ENCODE data around the gene NEB.
"Not testable (repeated sequence)": the region's sequence is repeated elsewhere in the genome, so short reads cannot be mapped to it uniquely, and the experiment has no call there.

NEB gene

DNA sequence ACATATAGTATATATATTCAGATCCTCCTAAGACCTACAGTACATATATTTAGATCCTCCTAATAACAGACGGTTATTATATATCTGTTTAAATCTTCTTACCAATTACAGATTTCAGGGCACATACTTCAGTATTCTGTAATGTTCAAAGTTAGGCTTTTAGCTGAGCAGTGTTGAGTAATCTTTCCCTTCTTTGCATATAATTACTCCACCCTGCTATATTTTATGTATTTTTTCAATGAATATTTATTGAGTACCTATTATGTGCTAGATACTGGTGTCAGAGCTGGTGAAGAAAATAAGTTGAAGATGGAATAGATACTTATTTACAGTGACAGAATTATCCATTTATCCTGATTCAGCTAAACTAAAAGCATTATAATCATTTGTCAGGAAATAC is 84.9 kb downstream of the NEB start:
- DNase-seq: no peak

DNA sequence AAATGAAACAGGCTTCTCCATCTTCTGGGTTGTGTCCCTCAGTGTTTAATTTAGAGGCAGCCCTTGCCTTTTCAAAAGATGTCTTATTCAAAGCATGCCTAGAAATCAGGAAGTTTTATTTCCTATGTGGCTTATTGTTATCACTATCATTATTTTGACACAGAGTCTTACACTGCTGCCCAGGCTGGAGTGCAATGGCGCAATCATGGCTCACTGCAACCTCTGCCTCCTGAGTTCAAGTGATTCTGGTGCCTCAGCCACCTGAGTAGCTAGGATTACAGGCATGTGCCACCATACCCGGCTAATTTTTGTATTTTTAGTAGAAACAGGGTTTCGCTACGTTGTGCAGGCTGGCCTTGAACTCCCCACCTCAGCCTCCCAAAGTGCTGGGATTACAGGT is 87.8 kb downstream of the NEB start:
- not testable (repeated sequence) for DNase-seq

DNA sequence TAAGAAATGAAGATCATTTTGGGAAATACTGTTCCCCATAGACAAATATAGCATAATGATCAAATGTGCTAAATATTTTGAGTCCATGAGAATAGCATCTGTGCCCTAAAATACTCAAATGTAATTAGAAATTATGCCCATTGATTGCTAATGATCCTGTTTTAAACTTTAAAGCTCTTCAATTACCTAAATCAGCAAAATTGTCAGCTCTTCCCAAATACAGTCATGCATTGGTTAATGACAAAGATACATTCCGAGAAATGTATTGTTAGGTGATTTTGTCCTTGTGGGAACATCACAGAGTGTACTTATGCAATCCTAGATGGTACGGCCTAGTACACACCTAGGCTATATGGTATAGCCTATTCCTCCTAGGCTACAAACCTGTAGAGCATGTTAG is 89.7 kb downstream of the NEB start:
- DNase-seq: no peak

DNA sequence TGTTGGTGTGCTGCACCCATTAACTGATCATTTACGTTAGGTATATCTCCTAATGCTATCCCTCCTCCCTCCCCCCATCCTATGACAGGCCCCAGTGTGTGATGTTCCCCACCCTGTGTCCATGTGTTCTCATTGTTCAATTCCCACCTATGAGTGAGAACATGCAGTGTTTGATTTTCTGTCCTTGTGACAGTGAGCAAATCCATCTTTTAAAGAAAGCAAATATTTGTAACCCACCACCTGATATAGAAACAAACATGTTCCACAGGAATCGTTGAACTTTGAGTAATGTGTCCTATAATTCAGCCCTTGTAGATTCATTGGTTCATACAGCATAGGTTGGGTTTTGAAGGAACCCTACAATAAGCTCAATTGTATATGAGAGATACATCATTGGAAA is 92.4 kb downstream of the NEB start:
- not testable (repeated sequence) for DNase-seq

DNA sequence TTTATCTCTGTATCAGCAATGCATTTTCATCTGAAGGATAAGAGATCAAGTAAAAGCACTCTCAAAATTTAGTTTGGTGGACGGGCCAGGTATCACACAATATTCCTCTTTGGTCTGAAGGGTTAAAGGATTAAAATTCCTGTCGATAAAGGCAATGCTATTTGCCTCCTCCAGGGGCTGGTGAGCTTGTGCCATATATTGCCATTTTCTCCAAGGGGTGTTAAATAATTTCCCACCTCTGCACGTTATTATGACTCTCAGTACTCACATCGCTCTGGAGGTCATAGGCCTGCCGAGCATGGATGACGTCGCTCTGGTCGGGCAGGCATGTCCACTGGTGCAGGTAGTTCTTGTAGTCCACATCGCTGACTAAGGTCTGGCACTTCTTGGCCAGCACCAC is 94.2 kb downstream of the NEB start:
- no peak for DNase-seq

DNA sequence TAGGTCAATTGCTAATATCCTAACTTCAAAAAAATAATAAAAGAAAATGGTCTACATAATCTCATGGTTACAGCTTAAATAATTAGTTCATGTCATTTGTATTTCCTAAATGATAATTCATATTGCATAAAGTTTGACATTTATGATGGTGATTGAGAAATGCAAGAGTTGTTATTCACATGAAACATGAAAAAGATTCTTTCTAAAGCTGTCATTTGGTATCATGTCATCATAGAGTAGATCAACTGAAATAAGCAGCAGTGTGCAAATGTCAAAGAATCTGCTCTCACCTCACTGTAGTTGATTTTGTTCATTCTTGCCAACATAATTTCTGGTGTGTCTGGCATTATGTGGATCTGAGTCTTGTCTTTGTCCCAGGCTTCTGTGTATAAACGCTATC is 95.3 kb downstream of the NEB start:
- DNase-seq: no peak

DNA sequence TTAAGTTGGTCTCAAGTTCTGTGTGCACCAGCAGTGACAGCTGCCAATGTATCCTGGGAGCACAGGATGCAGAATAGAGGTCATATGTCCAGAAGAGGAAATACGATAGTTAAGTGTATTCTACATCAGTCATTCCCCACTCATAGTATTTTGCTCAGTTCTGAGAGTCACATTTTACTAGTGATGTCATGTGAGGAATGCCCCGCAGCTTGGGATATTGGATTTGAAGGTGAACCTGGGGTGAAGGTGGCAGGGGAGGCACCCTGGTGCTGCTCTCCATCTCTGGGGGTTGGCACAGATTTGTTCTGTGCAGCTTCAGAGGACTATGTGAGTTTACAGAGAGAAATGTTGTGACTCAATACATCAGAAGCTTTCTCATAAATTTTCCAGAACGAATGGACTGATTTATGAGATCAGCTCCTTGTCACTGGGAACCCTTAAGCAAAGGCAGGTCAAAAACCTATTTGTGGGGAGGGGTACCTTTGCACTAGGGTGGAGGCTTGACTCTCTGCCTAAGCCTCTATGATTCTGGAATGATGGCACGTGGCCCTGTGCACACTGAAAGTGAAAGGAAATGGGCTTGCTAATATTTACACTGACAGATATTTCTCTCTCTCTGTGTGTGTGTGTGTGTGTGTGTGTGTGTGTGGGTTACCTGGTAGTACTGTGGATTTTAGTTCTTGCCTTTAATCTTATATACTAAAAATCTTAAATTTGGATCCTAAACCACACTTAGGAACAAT is 95.9 kb downstream of the NEB start:
- peak in 1 of 2 experiments; percentile 33 for DNase-seq

GRCh38 chr2:151637271-151637781 is 97.0 kb downstream of the NEB start:
- peak; percentile 11 to 66 for DNase-seq

DNA sequence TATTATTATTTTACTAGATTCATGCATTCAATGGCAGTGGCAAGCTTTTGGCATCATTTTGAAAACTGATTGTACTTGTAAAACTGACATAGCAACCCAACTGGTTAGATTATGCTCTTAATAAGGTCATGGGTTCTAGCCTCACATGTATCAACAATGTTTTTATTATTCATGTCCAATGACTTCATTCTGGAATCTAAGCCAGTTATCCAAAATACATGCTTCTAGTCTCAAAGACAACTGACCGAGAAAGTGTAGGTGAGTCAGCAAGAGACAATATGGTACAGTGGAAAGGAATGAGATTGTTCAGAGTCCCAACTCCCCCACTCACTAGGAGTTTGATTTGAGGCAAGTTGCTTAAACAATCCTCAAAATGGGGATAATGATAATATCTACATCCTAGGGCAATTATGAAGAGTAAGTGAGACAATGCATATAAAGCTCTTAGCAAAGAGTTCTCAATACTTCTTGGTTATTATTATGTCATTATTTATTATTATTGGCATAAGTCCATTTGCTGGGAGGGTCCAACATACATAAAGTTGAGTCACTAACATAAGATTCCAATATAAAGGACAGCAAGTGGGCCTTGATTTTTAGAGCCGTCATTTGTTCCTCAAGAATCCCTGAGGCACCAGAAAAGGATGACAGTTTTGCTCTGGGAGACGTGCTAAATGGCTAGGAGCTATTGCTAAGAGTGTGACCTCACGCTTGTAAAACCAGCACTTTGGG is 99.4 kb downstream of the NEB start:
- no peak for DNase-seq

DNA sequence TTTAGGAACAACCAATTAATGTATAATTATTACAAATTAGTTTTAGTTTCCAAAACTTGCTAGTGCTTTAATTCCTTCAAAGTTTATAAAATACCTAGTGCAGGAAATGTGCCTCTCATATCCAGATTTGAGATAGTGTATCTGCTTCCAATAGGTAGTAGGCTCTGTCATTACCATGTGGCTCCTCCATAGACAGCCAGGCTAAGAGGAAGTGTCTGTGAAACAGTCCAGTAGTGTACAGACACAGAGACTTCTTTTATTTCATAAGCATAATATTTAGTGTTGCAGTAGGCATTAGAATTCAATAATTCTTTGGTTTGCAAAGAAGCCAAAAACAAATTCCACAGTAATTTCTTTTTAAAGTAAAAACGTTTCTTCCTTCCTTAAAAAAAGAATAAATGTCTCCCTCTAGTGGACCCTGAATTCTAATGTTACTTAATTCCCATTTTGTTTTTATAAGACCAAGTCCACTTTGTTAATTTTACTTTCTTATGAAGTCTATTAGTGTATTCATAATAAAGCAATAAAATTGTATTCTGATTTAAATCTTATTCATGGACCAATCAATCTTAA is 101.2 kb downstream of the NEB start:
- no peak for DNase-seq

GRCh38 chr2:151630372-151630771 is 103.9 kb downstream of the NEB start:
- DNase-seq: no peak

GRCh38 chr2:151627353-151627752 is 106.9 kb downstream of the NEB start:
- DNase-seq: no peak

DNA sequence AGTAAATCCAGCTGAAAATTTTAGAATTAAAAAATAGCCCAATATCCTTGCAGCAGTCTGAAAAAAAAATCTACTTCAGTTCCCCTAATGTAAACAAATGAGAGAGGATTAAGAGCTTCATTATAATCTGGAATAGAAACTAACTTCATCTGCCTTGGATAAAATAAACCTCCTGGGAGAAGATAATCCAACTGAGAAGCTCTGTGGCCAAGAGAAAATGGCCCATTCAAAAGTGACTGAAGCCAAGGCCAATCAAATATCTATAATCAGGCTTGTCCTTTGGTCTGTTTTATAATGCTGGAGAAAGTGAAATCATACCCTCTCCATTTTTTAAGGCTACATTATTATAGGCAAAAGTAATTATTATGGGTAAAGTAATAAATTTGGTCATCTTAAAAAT is 110.0 kb downstream of the NEB start:
- no peak for DNase-seq

DNA sequence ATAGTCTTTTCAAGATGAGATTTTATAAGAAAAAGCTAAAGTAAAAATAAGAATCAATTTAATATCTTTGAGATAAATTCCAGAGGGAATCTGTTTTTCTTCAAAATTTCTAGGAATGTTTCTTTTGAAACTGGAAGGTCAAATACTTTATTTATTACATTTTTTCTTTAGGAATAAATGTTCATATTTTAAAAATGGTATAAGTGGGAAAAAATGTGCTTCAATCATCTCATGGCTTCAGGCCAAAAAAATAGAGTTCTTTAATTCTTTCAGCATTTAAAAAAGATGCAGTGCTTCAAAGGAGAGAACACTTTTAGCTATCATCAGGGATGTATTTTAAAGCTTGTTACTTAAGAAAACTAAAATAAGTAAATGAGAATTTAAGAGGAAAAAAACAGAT is 110.6 kb downstream of the NEB start:
- no peak for DNase-seq

- no peak for DNase-seq
These were observed 113.5 kb downstream of the NEB start for GRCh38 chr2:151620761-151621160.

GRCh38 chr2:151619337-151619989 is 114.8 kb downstream of the NEB start:
- DNase-seq: no peak

DNA sequence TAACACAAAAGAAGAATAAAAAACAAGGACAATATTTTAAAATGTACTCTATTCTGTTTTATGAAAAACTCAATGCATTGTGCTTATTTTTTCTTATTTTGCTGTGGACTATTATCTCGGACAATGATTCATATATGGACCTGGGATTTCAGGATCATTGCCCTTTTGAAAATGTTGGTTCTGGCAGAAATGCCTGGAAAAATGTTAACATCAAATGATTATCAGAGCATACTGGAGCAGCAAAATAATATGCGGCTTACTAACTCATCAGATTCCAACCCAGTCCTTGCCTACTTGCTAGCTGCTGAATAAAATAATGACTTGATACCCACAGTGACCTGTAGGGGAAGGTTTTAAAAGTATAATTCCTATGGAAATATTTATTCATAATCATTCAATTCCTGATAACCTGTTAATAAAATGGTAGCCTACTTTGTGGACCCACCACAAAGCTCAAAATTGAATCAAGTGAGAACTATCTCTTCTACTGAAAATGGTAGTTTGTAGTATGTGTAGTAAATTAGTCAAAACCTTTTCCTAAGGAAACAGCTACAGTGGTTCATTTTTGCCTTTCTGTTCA is 117.4 kb downstream of the NEB start:
- DNase-seq: no peak

DNA sequence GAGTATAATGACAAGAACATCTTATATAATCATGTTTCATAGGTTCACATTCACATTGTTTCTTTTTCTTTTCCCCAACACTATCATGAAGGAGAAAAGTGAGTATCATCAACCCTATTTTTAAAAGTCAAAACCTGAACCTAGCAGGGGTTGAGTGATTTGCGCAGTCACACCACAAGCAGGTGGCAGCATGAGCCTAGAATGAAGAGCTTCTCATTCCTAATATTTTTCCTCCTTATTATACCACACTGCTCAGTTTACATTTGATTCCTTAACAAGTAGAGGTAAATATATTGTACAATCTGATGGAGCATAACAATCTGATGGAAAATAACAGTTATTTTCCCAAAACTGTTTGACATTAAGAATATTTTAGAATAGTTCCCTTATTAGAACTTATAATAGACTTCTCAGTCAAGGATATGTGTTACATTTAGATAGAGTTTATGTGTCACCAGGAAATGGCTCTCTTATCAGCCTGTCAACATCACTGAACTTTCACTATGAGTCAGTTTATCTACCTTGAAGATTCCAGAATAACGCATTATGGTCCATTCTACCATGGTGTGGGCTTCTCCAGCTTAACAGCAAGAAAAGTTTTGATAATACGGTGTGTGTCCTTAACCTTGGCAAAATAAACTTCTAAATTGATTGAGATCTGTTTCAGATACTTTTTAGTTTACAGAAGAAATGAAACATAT is 119.5 kb downstream of the NEB start:
- no peak for DNase-seq

DNA sequence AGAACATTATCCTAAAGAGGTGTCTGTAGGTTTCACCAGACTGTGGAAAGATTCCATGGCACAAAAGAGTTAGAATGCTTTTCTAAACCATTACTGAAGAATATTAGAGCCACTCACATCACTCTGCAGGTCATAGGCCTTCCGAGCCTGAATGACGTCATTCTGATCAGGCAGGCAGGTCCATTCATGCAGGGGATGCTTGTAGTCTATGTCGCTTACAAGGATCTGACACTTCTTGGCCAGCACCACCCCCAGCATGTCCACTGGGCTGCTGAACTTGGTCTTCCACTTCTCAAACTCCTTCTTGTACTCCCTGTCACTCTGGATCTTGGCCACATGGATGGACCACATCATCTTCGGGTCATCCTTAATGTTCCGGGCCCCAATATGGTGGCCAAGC is 120.1 kb downstream of the NEB start:
- DNase-seq: no peak

DNA sequence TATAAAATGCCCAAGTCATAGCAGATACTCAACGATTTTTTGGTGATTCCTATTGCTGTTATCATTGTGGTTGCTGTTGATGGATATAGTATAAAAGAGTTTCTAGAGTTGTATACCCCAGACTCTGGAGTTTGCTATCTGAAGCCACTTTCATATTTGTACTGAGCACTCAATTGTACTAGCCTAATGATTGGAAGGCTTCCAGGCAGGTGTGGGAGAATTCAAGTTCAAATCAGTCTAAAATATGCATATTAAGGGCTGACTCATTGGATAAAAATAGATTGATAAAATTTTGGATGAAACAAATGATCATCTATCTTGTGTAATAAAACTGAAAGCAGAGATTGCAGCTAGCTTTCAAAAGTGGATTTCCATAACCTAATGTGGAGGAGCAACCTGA is 122.9 kb downstream of the NEB start:
- no peak for DNase-seq

- no peak for DNase-seq
These were observed 124.0 kb downstream of the NEB start for GRCh38 chr2:151610310-151610709.

DNA sequence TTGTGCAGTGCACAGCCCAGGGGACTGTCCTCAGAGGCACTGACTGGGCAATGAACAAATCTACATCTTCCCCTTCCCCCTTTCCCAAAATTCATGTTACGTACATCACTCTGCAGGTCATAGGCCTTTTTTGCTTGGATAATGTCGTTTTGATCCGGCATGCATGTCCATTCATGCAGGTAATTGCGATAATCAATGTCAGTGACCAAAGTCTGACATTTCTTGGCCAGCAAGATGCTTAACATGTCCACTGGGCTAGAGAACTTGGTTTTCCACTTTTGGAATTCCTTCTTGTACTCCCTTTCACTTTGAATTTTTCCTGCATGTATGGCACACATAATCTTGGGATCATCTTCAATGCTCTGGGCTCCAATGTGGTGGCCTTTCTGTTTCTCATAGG is 124.6 kb downstream of the NEB start:
- no peak for DNase-seq
